Activated naive CD8-positive, alpha-beta T cell (primary cell): ENCODE results near the gene XG.
"Not testable (repeated sequence)": the region's sequence is repeated elsewhere in the genome, so short reads cannot be mapped to it uniquely, and the experiment has no call there.

Source experiments
- H3K27ac Mint-ChIP-seq: one replicate; pipeline ENCODE4 v1.8.0; 2021; ENCODE audit warnings: mixed read lengths
- H3K27me3 Mint-ChIP-seq: one replicate; pipeline ENCODE4 v1.8.0; 2021; ENCODE audit warnings: mixed read lengths
- H3K36me3 Mint-ChIP-seq: one replicate; pipeline ENCODE4 v1.8.0; 2021; ENCODE audit warnings: mixed read lengths
- H3K4me1 Mint-ChIP-seq: one replicate; pipeline ENCODE4 v1.8.0; 2021; ENCODE audit warnings: low read depth, mixed read lengths
- H3K4me3 Mint-ChIP-seq: one replicate; pipeline ENCODE4 v1.8.0; 2021; ENCODE audit warnings: mild to moderate bottlenecking, mixed read lengths
- H3K9me3 Mint-ChIP-seq: one replicate; pipeline ENCODE4 v1.8.0; 2021; ENCODE audit warnings: low read depth, mixed read lengths

The XG gene

GRCh38 chrX:2782778-2783177, 30.9 kb downstream of the XG start:
- no peak overlapping the region for H3K27ac Mint-ChIP-seq
- no peaks in the 10 kb centered on the region for H3K9me3 Mint-ChIP-seq
- H3K36me3 Mint-ChIP-seq, result peaks cover 2% of the 10 kb centered on the region
- H3K4me3 Mint-ChIP-seq, result no peak overlapping the region
- H3K4me1 Mint-ChIP-seq, result peaks cover 10% of the 10 kb centered on the region
- H3K27me3 Mint-ChIP-seq, result no peaks in the 10 kb centered on the region

GRCh38 chrX:2784026-2784425, 32.2 kb downstream of the XG start:
- no peak overlapping the region for H3K4me3 Mint-ChIP-seq
- no peak overlapping the region for H3K27ac Mint-ChIP-seq
- H3K4me1 Mint-ChIP-seq, result peaks cover 10% of the 10 kb centered on the region
- no peaks in the 10 kb centered on the region for H3K27me3 Mint-ChIP-seq
- no peaks in the 10 kb centered on the region for H3K9me3 Mint-ChIP-seq
- H3K36me3 Mint-ChIP-seq, result peaks cover 2% of the 10 kb centered on the region

- peaks cover 10% of the 10 kb centered on the region for H3K4me1 Mint-ChIP-seq
- no peaks in the 10 kb centered on the region for H3K9me3 Mint-ChIP-seq
- H3K4me3 Mint-ChIP-seq, result no peak overlapping the region
- no peak overlapping the region for H3K27ac Mint-ChIP-seq
- peaks cover 2% of the 10 kb centered on the region for H3K36me3 Mint-ChIP-seq
- no peaks in the 10 kb centered on the region for H3K27me3 Mint-ChIP-seq
These were observed 33.7 kb downstream of the XG start for GRCh38 chrX:2785538-2785937.

- H3K9me3 Mint-ChIP-seq, result no peaks in the 10 kb centered on the region
- H3K27ac Mint-ChIP-seq, result no peak overlapping the region
- H3K4me1 Mint-ChIP-seq, result no peaks in the 10 kb centered on the region
- H3K36me3 Mint-ChIP-seq, result peaks cover 2% of the 10 kb centered on the region
- H3K27me3 Mint-ChIP-seq, result no peaks in the 10 kb centered on the region
- H3K4me3 Mint-ChIP-seq, result no peak overlapping the region
These were observed 37.1 kb downstream of the XG start for GRCh38 chrX:2788980-2789379.

DNA sequence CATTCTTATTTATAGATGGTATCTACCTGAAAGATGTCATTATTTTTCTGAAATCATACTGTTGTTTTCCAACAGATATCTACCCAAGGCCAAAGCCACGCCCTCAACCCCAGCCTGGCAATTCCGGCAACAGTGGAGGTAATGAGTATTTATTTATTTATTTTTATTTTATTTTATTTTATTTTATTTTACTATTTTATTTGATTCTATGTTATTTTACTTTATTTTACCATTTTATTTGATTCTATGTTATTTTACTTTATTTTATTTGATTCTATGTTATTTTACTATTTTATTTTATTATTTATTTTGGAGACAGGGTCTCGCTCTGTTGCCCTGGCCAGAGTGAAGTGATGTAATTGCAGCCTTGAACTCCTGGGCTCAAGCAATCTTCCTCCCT, 37.7 kb downstream of the XG start:
- H3K4me1 Mint-ChIP-seq, result no peaks in the 10 kb centered on the region
- no peaks in the 10 kb centered on the region for H3K27me3 Mint-ChIP-seq
- H3K9me3 Mint-ChIP-seq, result no peaks in the 10 kb centered on the region
- H3K27ac Mint-ChIP-seq, result no peak overlapping the region
- H3K36me3 Mint-ChIP-seq, result peaks cover 2% of the 10 kb centered on the region
- H3K4me3 Mint-ChIP-seq, result no peak overlapping the region

DNA sequence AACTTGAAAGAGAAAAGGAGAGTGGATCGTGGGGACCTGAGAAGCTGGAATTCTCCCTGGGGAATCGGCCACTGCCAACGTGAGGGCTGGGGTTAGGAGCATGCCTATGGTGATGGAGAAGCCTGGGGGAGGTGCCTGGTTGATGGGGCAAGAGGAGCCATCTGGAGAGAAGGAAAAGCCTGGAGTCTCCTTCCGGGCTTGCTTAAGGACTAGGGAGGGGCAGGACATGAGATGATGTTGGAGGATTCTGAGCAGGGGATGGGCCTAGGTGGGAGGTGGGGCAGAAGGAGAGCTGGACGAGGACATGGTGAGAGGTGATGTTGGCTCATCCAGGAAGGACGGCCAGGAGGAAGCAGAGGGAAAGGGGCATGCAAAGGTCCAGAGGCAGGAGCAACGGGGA, 41.9 kb downstream of the XG start:
- H3K27ac Mint-ChIP-seq, result no peak overlapping the region
- no peaks in the 10 kb centered on the region for H3K4me1 Mint-ChIP-seq
- no peaks in the 10 kb centered on the region for H3K9me3 Mint-ChIP-seq
- no peaks in the 10 kb centered on the region for H3K27me3 Mint-ChIP-seq
- H3K4me3 Mint-ChIP-seq, result no peak overlapping the region
- no peaks in the 10 kb centered on the region for H3K36me3 Mint-ChIP-seq

GRCh38 chrX:2794336-2794735, 42.5 kb downstream of the XG start:
- H3K9me3 Mint-ChIP-seq, result no peaks in the 10 kb centered on the region
- no peaks in the 10 kb centered on the region for H3K4me1 Mint-ChIP-seq
- H3K27ac Mint-ChIP-seq, result no peak overlapping the region
- H3K4me3 Mint-ChIP-seq, result no peak overlapping the region
- no peaks in the 10 kb centered on the region for H3K27me3 Mint-ChIP-seq
- H3K36me3 Mint-ChIP-seq, result no peaks in the 10 kb centered on the region

- H3K36me3 Mint-ChIP-seq, H3K9me3 Mint-ChIP-seq, H3K4me1 Mint-ChIP-seq, H3K4me3 Mint-ChIP-seq, H3K27me3 Mint-ChIP-seq, H3K27ac Mint-ChIP-seq: not testable (repeated sequence)
These were observed 45.0 kb downstream of the XG start for GRCh38 chrX:2796808-2797207.

- H3K36me3 Mint-ChIP-seq, result no peaks in the 10 kb centered on the region
- H3K4me3 Mint-ChIP-seq, result no peak overlapping the region
- H3K9me3 Mint-ChIP-seq, result no peaks in the 10 kb centered on the region
- no peak overlapping the region for H3K27ac Mint-ChIP-seq
- no peaks in the 10 kb centered on the region for H3K27me3 Mint-ChIP-seq
- no peaks in the 10 kb centered on the region for H3K4me1 Mint-ChIP-seq
These were observed 47.5 kb downstream of the XG start for GRCh38 chrX:2799369-2799768.

DNA sequence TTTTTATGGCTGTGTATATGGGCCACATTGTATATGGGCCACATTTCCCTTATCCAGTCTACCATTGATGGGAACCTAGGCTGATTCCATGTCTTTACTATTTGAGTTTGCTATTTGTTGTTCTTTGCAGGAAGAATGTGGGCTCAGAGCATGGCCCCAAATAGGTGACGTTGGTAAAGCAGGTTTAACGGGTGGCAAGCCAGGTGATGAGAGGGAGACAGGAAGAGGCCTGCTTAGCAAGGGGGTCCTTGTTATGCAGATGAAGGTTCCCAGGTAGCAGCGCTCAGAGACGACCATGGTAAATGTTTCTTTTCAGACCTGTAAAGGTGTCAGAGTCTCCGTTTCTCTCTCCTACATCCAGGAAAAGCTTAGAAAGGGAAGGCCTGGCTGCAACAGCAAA, 48.1 kb downstream of the XG start:
- H3K4me1 Mint-ChIP-seq, H3K4me3 Mint-ChIP-seq, H3K27me3 Mint-ChIP-seq, H3K36me3 Mint-ChIP-seq, H3K9me3 Mint-ChIP-seq, H3K27ac Mint-ChIP-seq: not testable (repeated sequence)

- H3K4me1 Mint-ChIP-seq, result no peaks in the 10 kb centered on the region
- H3K36me3 Mint-ChIP-seq, result no peaks in the 10 kb centered on the region
- no peaks in the 10 kb centered on the region for H3K9me3 Mint-ChIP-seq
- no peak overlapping the region for H3K4me3 Mint-ChIP-seq
- no peak overlapping the region for H3K27ac Mint-ChIP-seq
- no peaks in the 10 kb centered on the region for H3K27me3 Mint-ChIP-seq
These were observed 49.4 kb downstream of the XG start for GRCh38 chrX:2801223-2801622.

DNA sequence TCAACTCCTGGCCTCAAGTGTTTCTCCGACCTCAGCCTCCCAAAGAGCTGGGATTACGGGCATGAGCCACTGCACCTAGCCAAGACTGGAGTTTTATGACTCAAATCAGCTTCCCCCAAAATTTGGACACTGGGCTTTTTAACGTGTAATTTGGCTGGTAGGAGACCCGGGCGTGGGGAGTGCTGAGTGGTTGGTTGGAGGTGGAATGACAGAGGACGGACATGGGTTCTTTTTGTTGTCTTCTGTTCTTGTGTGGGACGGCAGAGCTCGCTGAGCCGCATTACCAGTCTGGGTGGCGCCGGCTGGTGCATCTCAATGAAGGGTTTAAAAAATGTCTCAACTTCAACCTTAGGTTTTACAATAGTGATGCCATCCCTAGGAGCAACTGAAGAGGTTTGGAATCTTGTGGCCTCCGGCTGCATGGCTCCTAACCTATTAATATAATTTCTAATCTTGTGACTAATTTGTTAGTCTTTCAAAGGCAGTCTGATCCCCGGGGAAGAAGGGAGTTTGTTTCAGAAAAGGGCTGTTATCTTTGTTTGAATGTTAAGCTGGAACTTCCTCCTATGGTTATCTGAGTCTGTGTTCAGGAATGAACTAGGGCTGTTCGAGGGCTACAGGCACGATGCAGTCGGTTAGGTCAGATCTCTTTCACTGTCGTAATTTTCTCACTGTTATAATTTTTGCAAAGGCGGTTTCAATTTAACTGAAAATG, 50.7 kb downstream of the XG start:
- not testable (repeated sequence) for H3K9me3 Mint-ChIP-seq, H3K27ac Mint-ChIP-seq, H3K36me3 Mint-ChIP-seq, H3K4me3 Mint-ChIP-seq, H3K27me3 Mint-ChIP-seq, H3K4me1 Mint-ChIP-seq

GRCh38 chrX:2803486-2803885, 51.6 kb downstream of the XG start:
- not testable (repeated sequence) for H3K4me1 Mint-ChIP-seq, H3K27ac Mint-ChIP-seq, H3K4me3 Mint-ChIP-seq, H3K27me3 Mint-ChIP-seq, H3K9me3 Mint-ChIP-seq, H3K36me3 Mint-ChIP-seq

DNA sequence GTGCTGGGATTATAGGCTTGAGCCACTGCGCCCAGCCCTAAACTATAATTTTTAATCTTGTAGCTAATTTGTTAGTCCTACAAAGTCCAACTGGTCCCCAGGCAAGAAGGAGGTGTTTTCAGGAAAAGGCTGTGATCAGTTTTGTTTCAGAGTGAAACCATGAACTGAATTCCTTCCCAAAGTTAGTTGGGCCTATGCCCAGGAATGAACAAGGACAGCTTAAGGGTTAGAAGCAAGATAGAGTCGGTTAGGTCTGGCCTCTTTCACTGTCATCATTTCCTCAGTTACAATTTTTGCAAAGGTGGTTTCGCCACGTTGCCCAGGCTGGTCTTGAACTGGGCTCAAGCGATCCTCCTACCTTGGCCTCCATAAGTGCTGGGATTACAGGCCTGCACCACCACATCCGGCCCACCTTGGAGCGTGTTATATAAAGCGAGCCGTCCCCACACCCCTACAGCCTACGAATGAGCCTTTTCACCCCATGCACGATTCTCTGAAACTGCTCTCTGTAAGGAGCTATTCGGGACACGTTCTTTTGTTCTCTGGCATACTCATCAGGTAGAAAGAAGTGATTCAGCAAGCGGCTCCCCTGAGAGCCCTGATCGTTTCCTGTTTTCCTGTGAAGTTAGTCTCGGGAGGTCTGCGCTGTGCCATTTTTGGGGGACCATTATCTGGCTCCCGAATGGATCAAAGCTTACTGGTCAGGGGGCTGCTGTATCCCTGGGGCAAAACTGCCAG, 52.4 kb downstream of the XG start:
- H3K4me3 Mint-ChIP-seq, H3K27me3 Mint-ChIP-seq, H3K4me1 Mint-ChIP-seq, H3K27ac Mint-ChIP-seq, H3K9me3 Mint-ChIP-seq, H3K36me3 Mint-ChIP-seq: not testable (repeated sequence)

- not testable (repeated sequence) for H3K4me3 Mint-ChIP-seq, H3K27me3 Mint-ChIP-seq, H3K36me3 Mint-ChIP-seq, H3K27ac Mint-ChIP-seq, H3K4me1 Mint-ChIP-seq, H3K9me3 Mint-ChIP-seq
These were observed 53.0 kb downstream of the XG start for GRCh38 chrX:2804858-2805257.

- Mint-ChIP-seq H3K36me3 (no peaks in the 10 kb centered on the region), H3K27ac (no peak overlapping the region), H3K27me3 (no peaks in the 10 kb centered on the region), H3K4me3 (no peak overlapping the region), H3K9me3 (no peaks in the 10 kb centered on the region), H3K4me1 (peaks cover 2% of the 10 kb centered on the region)
These were observed 59.4 kb downstream of the XG start for GRCh38 chrX:2811271-2811670.
